ENCODE results near the gene MTMR1.

The MTMR1 gene

GRCh38 chrX:150694738-150695410 is 1.7 kb downstream of the MTMR1 start:
- intact Hi-C loops (cut with DNase I): no loop called here
- no peak for DNase-seq

DNA sequence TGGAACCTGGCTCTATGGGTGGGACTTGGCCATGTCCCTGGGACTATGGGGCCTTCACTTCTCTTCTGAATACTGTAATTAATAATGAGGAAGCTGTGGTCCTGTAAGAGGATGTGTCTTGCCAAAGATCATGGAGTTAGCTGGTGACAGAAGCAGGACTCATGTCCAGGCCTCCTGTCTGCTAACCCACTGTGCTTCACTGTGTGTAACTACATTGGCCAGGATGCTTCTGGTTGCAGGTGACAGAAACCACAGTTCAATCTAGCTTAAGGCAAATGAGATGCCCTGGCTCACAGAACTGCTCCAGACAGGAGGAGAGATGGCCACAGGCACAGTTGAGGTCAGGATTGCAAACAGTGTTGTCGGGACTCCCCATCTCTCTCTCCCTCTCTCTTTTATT is 3.1 kb downstream of the MTMR1 start:
- DNase-seq: no peak
- intact Hi-C loops (cut with DNase I): no loop called here

DNA sequence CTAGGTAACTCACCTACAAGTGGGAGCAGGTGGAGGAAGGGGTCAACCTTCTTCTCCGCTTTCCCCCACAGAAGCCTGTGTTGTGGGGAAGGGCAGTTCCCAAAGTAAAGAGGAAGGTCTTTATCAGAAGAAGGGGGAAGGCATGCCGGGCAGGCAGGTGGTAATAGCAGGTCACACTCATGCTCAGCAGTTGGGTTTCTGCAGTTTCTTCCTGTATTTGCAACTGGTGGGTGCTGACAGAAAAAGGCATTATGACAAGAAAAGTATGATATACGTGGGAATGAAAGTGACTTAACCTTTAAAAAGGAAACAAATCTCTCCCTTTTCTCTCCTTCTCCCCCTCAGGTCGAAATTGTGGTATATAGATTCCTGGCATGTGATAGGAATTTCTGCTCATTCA is 3.7 kb downstream of the MTMR1 start:
- intact Hi-C loops (cut with DNase I): no loop called here
- DNase-seq: no peak

- intact Hi-C loops (cut with DNase I): no loop called here
Measured at GRCh38 chrX:150697641-150698040, 4.4 kb downstream of the MTMR1 start.

GRCh38 chrX:150698981-150699380 is 5.8 kb downstream of the MTMR1 start:
- intact Hi-C loops (cut with DNase I): no loop called here
- no peak for DNase-seq

More at GRCh38 chrX:150697641-150698040, 4.4 kb downstream of the MTMR1 start:
- no peak for DNase-seq

GRCh38 chrX:150700107-150700506 is 6.9 kb downstream of the MTMR1 start:
- no peak for DNase-seq
- intact Hi-C loops (cut with DNase I): no loop called here

GRCh38 chrX:150701377-150701776 is 8.2 kb downstream of the MTMR1 start:
- DNase-seq: no peak
- intact Hi-C loops (cut with DNase I): no loop called here

- DNase-seq: no peak
- intact Hi-C loops (cut with DNase I): no loop called here
Measured at GRCh38 chrX:150702966-150703694, 9.9 kb downstream of the MTMR1 start.

GRCh38 chrX:150703695-150703974 is 10.4 kb downstream of the MTMR1 start:
- intact Hi-C loops (cut with DNase I): no loop called here
- DNase-seq: no peak

GRCh38 chrX:150704030-150704613 is 10.9 kb downstream of the MTMR1 start:
- intact Hi-C loops (cut with DNase I): no loop called here
- no peak for DNase-seq

DNA sequence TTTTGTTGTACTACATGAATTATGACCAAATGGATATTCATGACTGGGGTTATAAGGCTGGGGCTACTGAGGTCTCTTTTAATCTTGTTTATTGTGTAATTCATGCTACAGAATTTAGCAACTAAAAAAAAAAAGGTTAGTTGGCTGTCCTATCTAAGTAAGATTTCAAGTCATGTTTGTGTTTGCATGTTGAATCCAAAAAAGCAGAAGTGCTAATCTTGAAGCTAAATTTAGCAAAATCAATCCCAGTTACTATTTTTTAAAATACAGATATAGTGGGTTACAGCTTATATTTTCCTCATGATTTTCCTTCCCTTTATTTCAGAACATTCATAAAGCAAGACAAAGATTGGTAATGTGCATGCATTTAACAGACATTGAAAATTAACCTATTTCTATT is 19.4 kb downstream of the MTMR1 start:
- DNase-seq: no peak
- intact Hi-C loops (cut with DNase I): loop anchor here (10.0 kb wide), 1 partner anchor 348 kb away; the partner anchor contains the start of gene MAMLD1

- no peak for DNase-seq
- intact Hi-C loops (cut with DNase I): loop anchor here (5.0 to 10.0 kb wide), 2 partner anchors 350 to 753 kb away; partner anchors contain the start of gene MAMLD1
Measured at GRCh38 chrX:150715184-150715583, 22.0 kb downstream of the MTMR1 start.

GRCh38 chrX:150719621-150720020 is 26.4 kb downstream of the MTMR1 start:
- intact Hi-C loops (cut with DNase I): loop anchor here (5.0 to 10.0 kb wide), 2 partner anchors 355 to 757 kb away; partner anchors contain the start of gene MAMLD1
- DNase-seq: no peak

GRCh38 chrX:150729956-150730355 is 36.8 kb downstream of the MTMR1 start:
- DNase-seq: no peak
- intact Hi-C loops (cut with DNase I): no loop called here

DNA sequence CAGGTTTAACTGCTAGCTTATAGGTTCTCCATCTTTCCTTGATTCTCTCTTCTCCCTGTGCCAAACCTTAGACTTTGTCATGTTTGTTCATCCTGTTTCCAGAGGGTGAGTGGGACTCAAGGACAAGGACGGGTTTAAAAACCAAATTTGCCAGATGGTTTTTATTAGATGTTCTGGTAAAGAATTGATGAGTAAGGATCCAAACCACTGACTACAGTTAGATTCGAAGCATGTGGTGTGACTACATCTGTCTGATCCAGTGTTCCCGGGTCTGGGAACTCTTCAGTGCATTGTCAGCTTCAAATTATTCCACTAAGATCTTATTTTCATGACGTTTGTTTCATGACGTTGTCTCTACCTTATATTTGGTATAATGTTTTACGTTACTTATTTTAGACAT is 37.5 kb downstream of the MTMR1 start:
- intact Hi-C loops (cut with DNase I): no loop called here
- DNase-seq: no peak

- DNase-seq: peak in 2 of 10 donors; percentile 4 to 32
- intact Hi-C loops (cut with DNase I): no loop called here
Measured at GRCh38 chrX:150731795-150732194, 38.6 kb downstream of the MTMR1 start.

- DNase-seq: no peak
- intact Hi-C loops (cut with DNase I): no loop called here
Measured at GRCh38 chrX:150736475-150736874, 43.3 kb downstream of the MTMR1 start.

DNA sequence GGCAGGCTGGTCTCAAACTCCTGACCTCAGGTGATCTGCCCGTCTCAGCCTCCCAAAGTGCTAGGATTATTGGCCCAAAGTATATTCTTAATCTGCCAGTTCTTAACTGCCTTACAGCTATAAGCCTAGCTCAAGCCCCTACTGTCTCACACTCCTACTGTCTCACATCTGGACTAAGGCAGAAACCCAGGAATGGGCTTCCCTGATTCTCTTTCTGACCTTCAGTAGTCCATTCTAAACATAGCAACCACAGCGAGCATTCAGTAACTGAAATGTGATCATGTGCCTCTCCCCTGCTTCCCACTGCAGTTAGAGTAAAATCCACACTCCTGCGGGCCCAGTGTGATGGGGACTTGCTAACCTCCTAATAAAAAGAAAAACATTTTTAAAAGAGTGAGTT is 58.9 kb downstream of the MTMR1 start:
- DNase-seq: no peak
- intact Hi-C loops (cut with DNase I): no loop called here

GRCh38 chrX:150753357-150753756 is 60.2 kb downstream of the MTMR1 start:
- DNase-seq: no peak
- intact Hi-C loops (cut with DNase I): no loop called here

DNA sequence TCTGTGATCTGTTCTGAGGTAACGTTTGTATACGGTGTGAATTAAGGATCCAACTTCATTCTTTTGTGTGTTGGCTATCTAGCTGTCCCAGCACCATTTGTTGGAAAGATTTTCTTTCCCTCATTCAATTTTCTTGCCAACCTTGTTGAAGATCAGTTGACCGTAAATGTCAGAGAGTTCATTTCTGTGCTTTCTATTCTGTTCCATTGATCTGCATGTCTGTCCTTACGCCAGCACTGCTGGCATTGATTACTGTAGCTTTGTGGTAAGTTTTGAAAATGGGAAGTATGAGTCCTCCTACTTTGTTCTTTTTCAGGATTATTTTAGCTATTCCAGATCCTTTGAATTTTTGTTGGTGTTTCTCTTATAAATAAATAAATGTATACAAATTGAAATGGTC is 60.8 kb downstream of the MTMR1 start:
- intact Hi-C loops (cut with DNase I): no loop called here
- no peak for DNase-seq

DNA sequence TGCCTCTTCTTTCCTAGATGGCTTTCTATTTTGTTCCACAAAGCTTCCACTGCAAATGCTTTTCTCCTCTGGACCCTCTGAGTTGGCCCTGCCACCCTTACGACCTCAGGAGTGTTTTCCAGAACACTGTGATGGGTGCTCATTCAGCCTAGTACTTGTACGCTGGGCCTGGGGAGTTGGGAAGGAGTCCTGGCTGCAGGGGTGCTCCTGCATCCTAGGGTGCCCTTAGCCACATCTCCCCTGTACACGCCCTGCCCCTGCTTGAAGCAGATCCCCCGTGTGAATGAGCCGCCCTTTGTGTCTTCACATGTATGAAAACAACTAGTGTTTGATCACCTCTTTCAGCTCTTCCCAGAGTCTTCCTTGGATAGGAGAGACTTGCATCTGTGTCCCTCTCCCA is 64.2 kb downstream of the MTMR1 start:
- no peak for DNase-seq
- intact Hi-C loops (cut with DNase I): no loop called here

Measured in posterior cingulate gyrus (tissue), 11 donors.